ENCODE measurements around the gene DAB1. TPM values are rescaled to one million over a fixed set of nuclear protein-coding genes. Genes with fewer than 3 reads are reported as not detected.

DAB1 gene
- total and polyA plus RNA-seq, 2 of the 8 experiments (the other 6 are each of a cell fraction or from before 2014, with no cell fraction given) = 4.4 to 11.8 TPM

DNA sequence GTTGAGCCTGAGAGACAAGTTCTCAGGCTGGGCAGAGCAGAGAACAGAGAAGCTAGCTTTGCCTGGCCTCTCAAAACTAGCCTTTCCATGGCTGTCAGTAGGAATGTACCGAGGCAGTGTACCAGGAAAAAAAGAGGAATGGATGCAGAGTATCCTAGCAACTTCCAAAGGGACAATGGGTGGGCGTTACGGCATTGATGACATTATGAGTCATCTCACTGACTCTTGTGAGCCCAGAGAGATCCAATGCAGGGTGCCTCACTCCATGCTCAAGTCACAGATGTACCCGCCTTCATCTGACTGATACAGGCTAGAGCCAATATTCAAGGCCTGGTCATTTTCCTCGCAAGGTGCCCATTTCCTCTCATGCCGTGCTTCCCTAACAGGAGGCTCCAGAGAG lies 406.7 kb downstream of the DAB1 start:
- DNase-seq (ENCODE audit: low read depth in 1 of 2, low spot score in 2 of 2) (no peak), FAIRE-seq (no peak)
- Histone ChIP-seq H3K79me1 (ENCODE audit: low read depth, low read length) (no peaks in the 10 kb centered on the region), H3K4ac (replicated peaks; ENCODE audit: insufficient read length, low read depth, low read length) (no peak overlapping the region), H3K36me3 (ENCODE audit: control insufficient read depth in 2 of 4, insufficient read depth in 4 of 4, low read length in 3 of 4) (no peaks in the 10 kb centered on the region), H3K23me2 (ENCODE audit: low read depth, low read length) (no peaks in the 10 kb centered on the region), H3K4me3 (ENCODE audit: extremely low read depth in 1 of 4, insufficient read depth in 2 of 4, low read depth in 3 of 4, low read length in 4 of 4) (no peak overlapping the region), H3K4me2 (ENCODE audit: insufficient read depth in 1 of 2, low read depth in 2 of 2, low read length in 2 of 2) (no peak overlapping the region), H4K91ac (replicated peaks; ENCODE audit: insufficient read length, low read length) (no peak overlapping the region), H3K4me1 (replicated peaks in 1 of 4; ENCODE audit: control insufficient read depth in 3 of 4, insufficient read depth in 4 of 4, low read length in 3 of 4) (no peaks in the 10 kb centered on the region), H3K9me3 (ENCODE audit: insufficient read depth in 2 of 2, low read depth in 1 of 2, low read length in 1 of 2) (no peaks in the 10 kb centered on the region), H2BK5ac (ENCODE audit: low read depth, low read length) (no peak overlapping the region), H3K9ac (replicated peaks in 1 of 4; ENCODE audit: extremely low read depth in 1 of 4, low read depth in 3 of 4, low read length in 3 of 4) (no peak overlapping the region), H3K27me3 (replicated peaks in 1 of 4; ENCODE audit: control insufficient read depth in 3 of 4, extremely low read depth in 1 of 4, insufficient read depth in 3 of 4, low read length in 3 of 4) (no peaks in the 10 kb centered on the region), H3K27ac (ENCODE audit: low read depth, low read length) (no peak overlapping the region), H4K5ac (ENCODE audit: insufficient read length, low read depth, low read length) (no peak overlapping the region), H2BK20ac (ENCODE audit: low read length) (no peak overlapping the region), H3K56ac (replicated peaks; ENCODE audit: insufficient read length, low read depth, low read length) (no peak overlapping the region), H3K18ac (ENCODE audit: extremely low read depth, low read length) (no peak overlapping the region), H2AFZ (ENCODE audit: low read length) (no peak overlapping the region), H4K20me1 (replicated peaks in 1 of 2; ENCODE audit: control insufficient read depth in 1 of 2, insufficient read depth in 2 of 2, low read length in 2 of 2) (peaks cover 0 to 3% of the 10 kb centered on the region in 2 experiments), H2BK12ac (ENCODE audit: low read depth, low read length) (no peak overlapping the region), H3K79me2 (ENCODE audit: control insufficient read depth in 1 of 2, insufficient read depth in 2 of 2, low read length in 2 of 2) (no peaks in the 10 kb centered on the region; a peak in 1 of 4 replicates), H2BK15ac (ENCODE audit: low read length) (no peak overlapping the region), H2BK120ac (replicated peaks; ENCODE audit: low read depth, low read length) (no peak overlapping the region), H3K14ac (ENCODE audit: insufficient read length) (no peak overlapping the region), H3K23ac (ENCODE audit: insufficient read length) (no peak overlapping the region), H4K8ac (ENCODE audit: extremely low read depth, insufficient read depth, low read length) (no peak overlapping the region), H2AK5ac (ENCODE audit: low read depth, low read length) (no peak overlapping the region)
- TF ChIP-seq RFX5 (IDR thresholded peaks at IDR 0.05; ENCODE audit: borderline replicate concordance, low read depth, low read length) (no peak), TAF7 (optimal IDR thresholded peaks at IDR 0.05; ENCODE audit: borderline replicate concordance, low read depth, low read length) (no peak), RXRA (IDR thresholded peaks at IDR 0.05; ENCODE audit: insufficient read depth, low read depth, low read length) (no peak), TAF1 (IDR thresholded peaks at IDR 0.05; ENCODE audit: low read depth, low read length) (no peak), JUND (IDR thresholded peaks at IDR 0.05; ENCODE audit: low read length) (peak; percentile 15; the same call in 1 of the 2 replicates), FOSL1 (IDR thresholded peaks at IDR 0.05; ENCODE audit: insufficient read depth, low read depth, low read length) (no peak)
- CTCF ChIA-PET (ENCODE audit: partially characterized antibody) = interaction anchor here (0.6 to 3.8 kb wide), 10 partner anchors 9 to 910 kb away, joined by 3 to 15 read pairs (median 4); partner anchors contain the start of gene C8B
- POLR2A ChIA-PET (ENCODE audit: partially characterized antibody) = no interaction called here
- 91% methylated on average over 6 of the region's 6 CpGs; no CpG with 5 or more reads in 1 of the 2 experiments for WGBS, 2 experiments (ENCODE audit: extremely low coverage in 1 of 2, insufficient coverage in 1 of 2, insufficient read length in 1 of 2, insufficient replicate concordance in 2 of 2, low coverage in 1 of 2, low lambda C conversion rate in 2 of 2, missing lambda C conversion rate in 1 of 2)

Measured in H1 (cell line).